ENCODE measurements around the gene UMAD1.

The UMAD1 gene

GRCh38 chr7:7695111-7695817 is 54.7 kb downstream of the UMAD1 start:
- no peak for DNase-seq

- no peak for DNase-seq
Observed at GRCh38 chr7:7696458-7697119, 56.0 kb downstream of the UMAD1 start.

DNA sequence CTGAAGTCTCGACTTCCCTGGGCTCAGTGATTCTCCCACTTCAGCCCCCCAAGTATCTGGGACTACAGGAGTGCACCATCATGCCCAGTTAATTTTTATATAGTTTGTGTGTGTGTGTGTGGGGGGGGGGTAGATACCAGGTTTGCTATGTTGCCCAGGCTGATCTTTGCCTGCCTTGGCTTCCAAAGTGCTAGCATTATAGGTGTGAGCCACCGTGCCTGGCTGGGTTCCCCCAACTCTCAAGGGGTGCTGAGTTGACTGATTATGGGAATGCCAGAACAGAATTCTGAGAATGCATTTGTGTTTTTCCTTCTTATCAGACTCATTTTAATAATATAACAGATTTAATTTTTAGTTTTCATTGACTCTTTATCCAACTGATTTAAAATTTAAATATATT is 58.4 kb downstream of the UMAD1 start:
- no peak for DNase-seq

GRCh38 chr7:7699380-7699779 is 58.8 kb downstream of the UMAD1 start:
- DNase-seq, result no peak

DNA sequence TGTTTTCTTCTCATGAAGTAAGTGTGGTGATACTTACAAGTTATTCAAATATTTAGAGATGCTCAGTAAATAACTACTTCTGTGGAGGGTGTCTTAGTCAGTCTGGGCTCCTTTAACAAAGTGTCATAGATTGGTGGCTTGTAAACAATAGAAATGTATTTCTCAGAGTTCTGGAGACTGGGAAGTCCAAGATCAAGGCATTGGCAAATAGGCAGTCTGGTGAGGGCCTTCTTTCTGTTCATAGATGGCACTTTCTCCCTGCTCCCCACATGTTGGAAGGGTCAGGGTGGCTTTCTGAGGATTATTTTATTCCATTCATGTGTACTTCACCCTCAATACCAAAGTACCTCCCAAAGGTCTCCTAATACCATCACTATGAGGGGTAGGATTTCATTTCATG is 59.4 kb downstream of the UMAD1 start:
- DNase-seq, result no peak

DNA sequence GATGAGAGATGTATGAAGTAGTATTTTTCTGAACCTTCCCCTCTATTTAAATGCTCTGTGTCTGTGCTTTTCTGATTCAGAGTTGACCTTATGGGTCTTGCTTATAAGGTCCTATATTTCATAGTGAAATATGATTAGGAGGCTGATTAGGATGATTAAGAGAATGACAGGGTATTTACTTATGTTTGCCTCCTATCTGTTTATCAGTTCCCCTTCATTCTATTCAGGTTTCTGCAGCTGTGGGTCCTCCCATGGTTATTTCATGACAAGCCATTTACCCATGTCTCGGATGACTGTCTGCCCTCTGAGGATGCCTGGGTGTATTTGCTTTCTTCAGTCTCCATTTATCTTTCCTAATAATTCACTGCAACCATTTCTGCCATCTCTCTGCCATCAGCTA is 61.0 kb downstream of the UMAD1 start:
- no peak for DNase-seq

DNA sequence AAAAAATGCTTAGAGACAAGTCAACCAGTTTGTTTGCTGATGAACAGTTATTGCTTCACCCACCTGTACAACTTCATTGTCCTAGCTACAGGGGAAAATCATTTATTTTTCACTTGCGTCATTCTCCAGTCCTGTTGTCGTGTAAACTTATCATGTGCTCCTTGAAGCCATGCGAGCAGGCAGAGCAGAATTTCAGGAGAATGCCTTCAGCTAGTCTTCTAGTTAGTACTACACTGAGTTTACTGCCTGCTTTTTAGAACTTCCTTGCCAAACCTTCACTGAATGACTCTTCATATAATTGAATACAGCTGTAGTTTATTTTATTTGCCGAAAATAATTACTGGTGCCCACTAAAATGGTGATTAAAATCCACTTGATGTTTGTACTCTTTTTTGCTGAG is 62.3 kb downstream of the UMAD1 start:
- no peak for DNase-seq

DNA sequence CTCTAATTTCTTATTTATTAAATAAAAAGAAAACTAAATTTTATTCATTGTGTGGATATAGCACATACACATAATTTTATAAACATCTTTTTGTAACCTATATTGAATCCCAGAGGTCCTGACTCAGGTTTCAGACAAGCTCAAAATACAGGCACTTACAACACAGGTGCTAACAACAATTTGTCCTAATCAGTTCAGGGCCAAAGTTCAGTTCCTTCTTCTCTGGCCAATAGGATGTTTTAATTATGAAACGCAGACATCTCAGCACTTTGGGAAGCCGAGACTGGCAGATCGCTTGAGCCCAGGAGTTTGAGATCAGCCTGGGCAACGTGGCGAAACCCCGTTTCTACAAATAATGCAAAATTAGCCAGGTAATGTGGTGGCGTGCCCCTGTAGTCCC is 62.9 kb downstream of the UMAD1 start:
- no peak for DNase-seq

GRCh38 chr7:7704867-7705266 is 64.3 kb downstream of the UMAD1 start:
- DNase-seq, result no peak

GRCh38 chr7:7705318-7705717 is 64.8 kb downstream of the UMAD1 start:
- DNase-seq, result no peak

GRCh38 chr7:7706101-7706511 is 65.6 kb downstream of the UMAD1 start:
- DNase-seq, result no peak

GRCh38 chr7:7706556-7707172 is 66.1 kb downstream of the UMAD1 start:
- DNase-seq, result no peak

- no peak for DNase-seq
Observed at GRCh38 chr7:7707246-7707645, 66.7 kb downstream of the UMAD1 start.

- DNase-seq, result no peak
Observed at GRCh38 chr7:7707806-7708205, 67.3 kb downstream of the UMAD1 start.

DNA sequence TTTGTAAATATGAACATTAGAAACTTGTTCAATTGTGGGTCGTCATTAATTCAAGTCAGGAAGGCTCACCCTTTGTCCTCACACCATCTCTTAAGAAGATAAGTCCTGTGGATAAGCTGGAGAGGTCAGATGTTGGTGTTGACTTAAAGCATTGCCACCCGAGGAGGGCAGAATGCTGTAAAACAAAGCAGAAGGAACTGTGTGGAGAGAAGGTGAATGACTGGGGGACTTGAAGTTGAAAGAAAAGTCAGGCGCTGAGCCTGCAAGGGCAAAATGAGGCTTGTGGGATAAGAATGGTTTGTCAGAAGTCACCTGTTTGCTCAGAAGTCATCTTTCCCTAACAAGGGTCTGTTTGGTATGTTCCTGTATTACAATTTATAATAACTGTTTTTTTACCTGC is 68.7 kb downstream of the UMAD1 start:
- DNase-seq, result no peak

- no peak for DNase-seq
Observed at GRCh38 chr7:7710469-7710868, 69.9 kb downstream of the UMAD1 start.

DNA sequence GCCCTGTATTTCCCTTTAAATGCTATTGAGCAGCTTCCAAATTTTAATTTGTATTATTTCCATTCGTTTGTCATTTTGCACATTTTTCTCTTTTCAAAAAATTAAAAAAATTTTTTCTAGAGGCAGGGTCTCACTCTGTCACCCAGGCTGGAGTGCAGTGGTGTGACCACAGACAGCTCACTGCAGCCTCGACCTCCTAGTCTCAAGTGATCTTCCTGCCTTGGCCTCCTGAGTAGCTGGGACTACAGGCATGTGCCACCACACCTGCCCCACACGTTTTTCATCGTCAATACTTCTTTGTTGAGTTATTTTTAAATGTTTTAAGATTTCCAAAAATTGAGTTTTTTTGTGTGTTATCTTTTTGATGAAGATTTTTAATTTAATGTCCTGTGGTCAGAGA is 73.2 kb downstream of the UMAD1 start:
- no peak for DNase-seq

GRCh38 chr7:7718492-7718891 is 77.9 kb downstream of the UMAD1 start, which contains the start of gene RPA3:
RPA3 (minus strand) TSS chr7:7718607; CDS start chr7:7640418, 78,189 bp downstream.
- DNase-seq, result no peak

GRCh38 chr7:7719236-7719635 is 78.7 kb downstream of the UMAD1 start:
- peak; percentile 19 for DNase-seq

- DNase-seq, result no peak
Observed at GRCh38 chr7:7720193-7720592, 79.6 kb downstream of the UMAD1 start.

DNA sequence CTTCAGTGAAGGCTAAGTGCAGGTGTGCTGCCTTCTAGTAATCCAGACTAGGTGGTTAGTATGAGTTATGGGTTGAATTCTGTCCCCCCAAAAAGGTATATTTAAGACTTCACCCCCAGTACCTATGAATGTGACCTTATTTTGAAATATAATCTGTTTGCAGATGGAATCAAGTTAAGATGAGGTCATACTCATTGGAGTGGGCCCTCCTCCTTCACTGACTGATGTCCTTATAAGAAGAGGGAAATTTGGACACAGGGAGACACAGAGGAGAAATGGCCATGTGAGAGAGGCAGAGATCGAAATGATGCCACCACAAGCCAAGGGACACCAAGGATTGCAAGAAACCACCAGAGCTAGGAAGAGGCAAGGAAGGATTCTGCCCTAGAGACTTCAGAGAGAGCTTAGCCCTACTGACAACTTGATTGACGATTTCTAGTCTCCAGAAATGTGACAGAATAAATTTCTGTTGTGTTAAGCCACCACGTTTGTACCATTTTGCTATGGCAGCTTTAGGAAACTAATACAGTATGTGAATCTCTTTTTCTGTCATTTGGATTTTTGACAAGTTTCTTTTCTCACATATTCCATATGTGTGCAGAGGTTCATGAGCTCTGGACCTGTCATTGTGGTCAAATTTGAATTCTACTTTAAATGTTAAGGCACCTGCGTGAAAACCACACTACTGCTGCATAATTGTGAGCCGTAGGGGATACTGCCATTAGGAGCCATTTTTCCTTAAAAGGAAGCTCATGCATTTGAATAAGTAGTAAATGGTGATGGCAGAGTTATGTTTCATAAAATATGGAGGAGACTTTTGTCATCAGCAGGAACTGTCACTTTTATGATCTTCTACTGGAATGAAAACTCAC is 80.4 kb downstream of the UMAD1 start:
- DNase-seq, result no peak

- DNase-seq, result no peak
Observed at GRCh38 chr7:7731732-7732131, 91.2 kb downstream of the UMAD1 start.

DNA sequence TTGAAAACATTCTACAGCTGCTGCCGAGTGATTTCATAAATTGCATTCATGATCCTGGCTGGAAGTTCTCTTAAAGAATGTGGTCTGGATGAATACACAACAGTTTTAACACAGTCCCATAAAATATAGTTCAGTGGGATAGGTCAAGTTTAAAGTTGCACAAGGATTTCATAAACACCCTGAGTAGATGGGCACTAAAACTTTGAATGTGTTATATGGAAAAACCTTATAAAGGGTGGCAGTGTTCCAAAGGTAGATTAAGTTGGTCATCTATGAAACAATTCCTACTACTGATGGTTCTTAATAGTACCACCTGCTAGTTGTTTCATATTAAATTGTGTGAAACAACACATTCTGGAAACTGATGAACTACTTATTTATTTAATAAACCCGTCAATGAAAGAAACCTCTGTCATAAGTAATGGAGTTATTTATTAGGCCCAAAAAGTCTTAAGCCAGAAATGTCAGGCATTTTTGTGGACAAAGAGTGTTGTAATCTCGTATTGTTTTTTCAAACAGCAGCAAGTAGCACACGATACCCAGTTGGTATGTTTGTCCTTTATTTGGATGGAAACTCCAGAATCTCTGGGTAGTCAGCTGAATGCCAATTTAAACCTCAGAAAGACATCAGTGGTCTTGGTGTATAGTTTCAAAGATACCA is 92.2 kb downstream of the UMAD1 start:
- DNase-seq, result no peak
